ENCODE results near the gene YDJC. TPM values are rescaled to one million over a fixed set of nuclear protein-coding genes. Genes with fewer than 3 reads are reported as not detected.

YDJC gene
- total RNA-seq, 2 donors from 2014 or later: 18.3 to 32.3 TPM

DNA sequence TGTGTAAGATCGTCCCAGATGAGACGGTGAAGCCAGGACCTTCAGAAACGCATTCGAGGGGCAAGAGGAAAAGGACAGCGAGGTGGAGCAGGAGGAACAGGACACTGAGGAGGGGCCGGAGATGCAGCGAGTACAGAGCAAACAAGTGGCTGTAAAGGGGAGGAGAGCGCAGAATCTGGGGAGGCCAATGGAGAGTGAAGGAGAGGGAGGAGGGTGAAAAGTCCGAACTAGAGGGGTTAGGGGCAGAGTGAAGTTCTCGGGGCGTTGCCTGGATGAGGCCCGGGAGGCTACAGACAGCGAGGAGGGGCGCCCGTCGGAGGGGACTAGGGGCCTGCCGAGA is 27.2 kb upstream of the YDJC start:
- DNase-seq (ENCODE audit: low spot score) (no peak), ATAC-seq (ENCODE audit: insufficient number of reproducible peaks, low FRiP score, low read depth) (no peak)
- Histone ChIP-seq H3K4me3 (peak overlapping the region; percentile 70), H3K9me3 (no peaks in the 10 kb centered on the region), H3K27ac (no peak overlapping the region), H3K36me3 (no peaks in the 10 kb centered on the region), H3K27me3 (replicated peaks; ENCODE audit: insufficient read depth) (no peaks in the 10 kb centered on the region), H3K4me1 (ENCODE audit: control insufficient read depth in 1 of 2, low read depth in 2 of 2) (peaks cover 0 to 12% of the 10 kb centered on the region in 2 donors)
- TF ChIP-seq, protein P1, sequence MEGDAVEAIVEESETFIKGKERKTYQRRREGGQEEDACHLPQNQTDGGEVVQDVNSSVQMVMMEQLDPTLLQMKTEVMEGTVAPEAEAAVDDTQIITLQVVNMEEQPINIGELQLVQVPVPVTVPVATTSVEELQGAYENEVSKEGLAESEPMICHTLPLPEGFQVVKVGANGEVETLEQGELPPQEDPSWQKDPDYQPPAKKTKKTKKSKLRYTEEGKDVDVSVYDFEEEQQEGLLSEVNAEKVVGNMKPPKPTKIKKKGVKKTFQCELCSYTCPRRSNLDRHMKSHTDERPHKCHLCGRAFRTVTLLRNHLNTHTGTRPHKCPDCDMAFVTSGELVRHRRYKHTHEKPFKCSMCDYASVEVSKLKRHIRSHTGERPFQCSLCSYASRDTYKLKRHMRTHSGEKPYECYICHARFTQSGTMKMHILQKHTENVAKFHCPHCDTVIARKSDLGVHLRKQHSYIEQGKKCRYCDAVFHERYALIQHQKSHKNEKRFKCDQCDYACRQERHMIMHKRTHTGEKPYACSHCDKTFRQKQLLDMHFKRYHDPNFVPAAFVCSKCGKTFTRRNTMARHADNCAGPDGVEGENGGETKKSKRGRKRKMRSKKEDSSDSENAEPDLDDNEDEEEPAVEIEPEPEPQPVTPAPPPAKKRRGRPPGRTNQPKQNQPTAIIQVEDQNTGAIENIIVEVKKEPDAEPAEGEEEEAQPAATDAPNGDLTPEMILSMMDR (IDR thresholded peaks at IDR 0.05): no peak

DNA sequence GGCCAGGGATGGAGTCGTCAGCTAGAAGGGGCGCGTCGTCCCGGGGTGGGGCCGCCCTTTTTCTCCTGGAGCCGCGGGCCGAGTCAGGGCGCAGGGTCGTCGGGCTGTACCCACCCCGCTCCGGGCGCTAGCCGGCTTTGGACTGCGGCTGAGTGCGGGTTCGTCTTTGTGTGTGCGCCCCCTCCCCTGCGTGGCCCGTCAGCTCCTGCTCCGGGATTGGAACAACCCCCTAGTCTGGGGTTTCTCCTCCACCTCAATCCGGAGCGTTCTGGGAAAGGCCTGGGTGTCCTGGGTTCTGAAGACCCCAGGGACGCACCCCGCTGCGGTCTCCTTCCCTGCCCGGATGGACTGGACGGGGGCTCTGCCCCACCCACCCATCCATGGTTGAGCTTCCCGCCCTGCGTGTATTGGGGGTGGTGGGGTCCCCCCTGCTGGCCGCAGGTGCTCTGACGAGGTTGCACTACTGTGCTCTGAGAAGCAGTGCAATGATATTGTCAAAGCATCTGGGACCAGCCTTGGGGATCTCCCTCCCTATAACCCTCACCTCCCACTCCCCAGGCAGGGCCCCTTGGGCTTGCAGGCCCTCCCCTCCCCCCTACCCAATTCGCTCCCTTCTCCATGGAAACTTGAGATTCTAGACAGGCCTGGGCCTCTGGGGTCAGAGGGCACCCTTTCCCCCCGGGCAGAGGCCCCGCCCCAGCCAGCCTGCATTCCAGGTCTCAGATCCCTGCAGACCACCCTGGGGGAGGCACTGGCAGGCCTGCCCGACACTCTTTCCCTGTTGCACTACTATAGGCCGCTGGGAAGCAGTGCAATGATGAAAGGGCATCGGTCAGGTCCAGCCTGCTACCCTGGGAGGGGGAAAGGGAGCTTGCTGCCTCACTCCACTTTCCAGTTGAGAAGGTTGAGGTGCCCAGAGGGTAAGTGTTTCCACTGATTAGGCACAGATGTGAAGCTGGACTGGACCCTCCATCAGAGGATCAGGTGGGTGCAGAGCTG is 23.0 kb upstream of the YDJC start:
- TF ChIP-seq, protein P1 (IDR thresholded peaks at IDR 0.05): no peak
- DNase-seq (ENCODE audit: low spot score) (no peak), ATAC-seq (ENCODE audit: insufficient number of reproducible peaks, low FRiP score, low read depth) (no peak)
- H3K4me3 ChIP-seq: peak overlapping the region; percentile 97
- H3K9me3 ChIP-seq: no peaks in the 10 kb centered on the region
- H3K27me3 ChIP-seq (replicated peaks; ENCODE audit: insufficient read depth): no peaks in the 10 kb centered on the region
- H3K27ac ChIP-seq: no peak overlapping the region
- H3K36me3 ChIP-seq: no peaks in the 10 kb centered on the region
- peaks cover 6 to 21% of the 10 kb centered on the region in 2 donors for H3K4me1 ChIP-seq (ENCODE audit: control insufficient read depth in 1 of 2, low read depth in 2 of 2)

DNA sequence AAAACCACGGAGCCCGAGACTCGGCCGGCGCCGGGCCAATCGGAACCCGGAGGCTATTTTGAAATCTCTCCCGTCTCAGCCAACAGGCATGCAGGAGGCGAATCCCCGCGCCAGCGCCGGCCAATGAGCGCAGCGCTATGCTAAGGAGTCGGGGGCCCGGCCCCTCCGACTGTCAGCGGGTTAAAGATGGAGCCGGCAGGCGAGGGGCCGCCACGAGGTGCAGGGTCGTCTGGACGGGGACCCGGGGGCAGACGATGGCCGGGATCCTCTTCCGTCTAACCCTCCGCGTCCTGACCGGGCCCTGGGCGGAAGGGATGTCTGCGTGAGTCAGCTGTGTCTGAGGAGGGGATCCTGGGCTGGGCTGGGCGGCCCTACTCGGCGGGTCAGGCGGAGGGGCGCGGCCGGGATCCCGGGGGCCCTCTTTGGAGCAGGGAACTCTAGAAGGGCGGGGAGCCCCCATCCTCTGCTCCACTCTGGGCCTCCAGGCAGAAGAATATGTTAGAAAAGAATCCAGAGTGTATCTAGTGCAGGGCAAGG is 22.3 kb upstream of the YDJC start:
- H3K36me3 ChIP-seq: no peaks in the 10 kb centered on the region
- no peak overlapping the region for H3K27ac ChIP-seq
- H3K4me3 ChIP-seq: peak overlapping the region; percentile 97

DNA sequence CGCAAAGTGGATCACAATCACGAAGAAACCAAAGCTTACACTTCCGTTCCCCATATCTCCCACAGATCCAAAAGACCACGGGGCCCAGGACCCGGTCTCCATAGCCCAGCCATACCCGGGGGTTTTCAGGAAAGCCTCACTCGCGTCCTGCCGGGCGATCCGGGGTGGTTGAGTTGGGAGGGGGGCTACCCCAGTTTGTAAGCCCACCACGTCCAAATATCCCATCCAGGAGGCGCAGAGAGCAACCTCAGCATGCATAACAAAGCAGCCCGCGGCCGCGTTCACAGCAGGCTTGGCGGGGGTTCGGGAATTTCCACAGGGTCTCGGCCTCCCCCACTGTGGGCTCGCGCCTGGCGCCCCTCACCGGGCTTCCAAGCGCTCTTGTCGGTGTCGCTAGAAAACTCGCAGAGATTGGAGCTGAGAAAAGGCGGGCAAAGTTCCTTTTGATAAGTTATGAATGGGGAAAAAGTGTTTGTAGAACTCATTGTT is 21.7 kb upstream of the YDJC start:
- ATAC-seq (ENCODE audit: insufficient number of reproducible peaks, low FRiP score, low read depth): no peak
- no peaks in the 10 kb centered on the region for H3K36me3 ChIP-seq
- DNase-seq (ENCODE audit: low spot score): no peak
- no peaks in the 10 kb centered on the region for H3K27me3 ChIP-seq (replicated peaks; ENCODE audit: insufficient read depth)
- TF ChIP-seq, protein P1 (IDR thresholded peaks at IDR 0.05): no peak
- H3K9me3 ChIP-seq: no peaks in the 10 kb centered on the region
- no peak overlapping the region for H3K27ac ChIP-seq
- H3K4me3 ChIP-seq: peak overlapping the region; percentile 97
- H3K4me1 ChIP-seq (ENCODE audit: control insufficient read depth in 1 of 2, low read depth in 2 of 2): peaks cover 6 to 14% of the 10 kb centered on the region in 2 donors

More for the DNA sequence above, 22.3 kb upstream of the YDJC start:
- ATAC-seq (ENCODE audit: insufficient number of reproducible peaks, low FRiP score, low read depth): peak; percentile 79
- TF ChIP-seq, protein P1 (IDR thresholded peaks at IDR 0.05): no peak
- H3K4me1 ChIP-seq (ENCODE audit: control insufficient read depth in 1 of 2, low read depth in 2 of 2): peaks cover 6 to 14% of the 10 kb centered on the region in 2 donors
- no peaks in the 10 kb centered on the region for H3K27me3 ChIP-seq (replicated peaks; ENCODE audit: insufficient read depth)
- no peak for DNase-seq (ENCODE audit: low spot score)
- no peaks in the 10 kb centered on the region for H3K9me3 ChIP-seq

DNA sequence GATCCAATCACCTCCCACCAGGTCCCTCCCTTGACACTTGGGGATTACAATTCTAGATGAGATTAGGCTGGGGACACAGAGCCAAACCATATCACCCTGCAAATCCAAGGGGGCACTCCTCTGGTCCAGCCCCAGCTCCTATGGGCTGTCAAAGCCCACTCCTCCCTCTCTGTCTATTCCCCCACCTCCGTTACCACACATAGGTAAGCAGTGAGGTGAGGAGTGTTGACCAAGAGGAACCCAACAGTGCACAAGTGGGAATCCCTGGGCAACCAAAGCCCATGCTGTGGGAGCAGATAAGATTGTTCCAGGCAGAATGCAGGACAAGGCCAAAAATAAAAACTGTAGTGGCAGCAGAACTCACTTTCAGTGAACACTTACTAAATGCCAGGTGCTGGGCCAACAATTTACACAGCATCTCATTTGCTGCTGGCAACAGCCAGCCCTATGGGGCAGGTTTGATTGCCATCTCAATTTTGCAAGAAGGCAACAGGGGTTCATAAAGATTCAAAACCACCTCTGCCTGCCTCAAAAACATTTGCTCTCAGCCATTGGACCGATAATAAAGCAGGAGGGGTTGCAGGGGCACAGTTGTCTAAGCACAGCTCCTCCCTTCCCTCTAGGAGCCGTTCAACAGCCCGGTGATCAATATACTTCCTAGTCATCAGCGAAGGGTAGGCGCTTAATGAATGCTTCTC is 21.1 kb upstream of the YDJC start:
- ATAC-seq (ENCODE audit: insufficient number of reproducible peaks, low FRiP score, low read depth): no peak
- H3K27me3 ChIP-seq (replicated peaks; ENCODE audit: insufficient read depth): no peaks in the 10 kb centered on the region
- peaks cover 6 to 14% of the 10 kb centered on the region in 2 donors for H3K4me1 ChIP-seq (ENCODE audit: control insufficient read depth in 1 of 2, low read depth in 2 of 2)

More for the DNA sequence above, 21.1 kb upstream of the YDJC start:
- Histone ChIP-seq H3K27ac (no peak overlapping the region), H3K36me3 (no peaks in the 10 kb centered on the region), H3K4me3 (peak overlapping the region; percentile 97), H3K9me3 (no peaks in the 10 kb centered on the region)
- no peak for DNase-seq (ENCODE audit: low spot score)
- TF ChIP-seq, protein P1 (IDR thresholded peaks at IDR 0.05): no peak

Measured in thoracic aorta (tissue), 2 donors.